Ishikawa (cell line): ENCODE results near the gene CD53.

Source experiments
- CEBPB ChIP-seq: IDR thresholded peaks from 2 replicates; pipeline ENCODE4 v1.6.1; 2012
- CREB1 ChIP-seq: IDR thresholded peaks from 2 replicates; pipeline ENCODE4 v1.6.1; 2012; ENCODE audit warnings: low read depth
- EGR1 ChIP-seq: IDR thresholded peaks from 2 replicates; pipeline ENCODE4 v1.6.1; 2012
- EP300 ChIP-seq: IDR thresholded peaks from 2 replicates; pipeline ENCODE4 v1.6.1; 2012; ENCODE audit warnings: borderline replicate concordance
- FOXM1 ChIP-seq: IDR thresholded peaks from 2 replicates; pipeline ENCODE4 v1.6.1; 2012; ENCODE audit warnings: low read depth, borderline replicate concordance
- NFIC ChIP-seq: IDR thresholded peaks from 2 replicates; pipeline ENCODE4 v1.6.1; 2012
- RAD21 ChIP-seq: IDR thresholded peaks from 2 replicates; pipeline ENCODE4 v1.6.1; 2012; ENCODE audit warnings: low read depth
- TEAD4 ChIP-seq: IDR thresholded peaks from 2 replicates; pipeline ENCODE4 v1.6.1; 2012
- YY1 ChIP-seq: IDR thresholded peaks from 2 replicates; pipeline ENCODE4 v1.6.1; 2012; ENCODE audit warnings: low read depth
- ZBTB7A ChIP-seq: IDR thresholded peaks from 2 replicates; pipeline ENCODE4 v1.6.1; 2012; ENCODE audit warnings: low read depth
- TF ChIP-seq, protein P1 (sequence below): IDR thresholded peaks from 2 replicates; pipeline ENCODE4 v1.6.1; 2012
- TF ChIP-seq, protein P2 (sequence below): IDR thresholded peaks from 2 replicates; pipeline ENCODE4 v1.6.1; 2012

DNA sequence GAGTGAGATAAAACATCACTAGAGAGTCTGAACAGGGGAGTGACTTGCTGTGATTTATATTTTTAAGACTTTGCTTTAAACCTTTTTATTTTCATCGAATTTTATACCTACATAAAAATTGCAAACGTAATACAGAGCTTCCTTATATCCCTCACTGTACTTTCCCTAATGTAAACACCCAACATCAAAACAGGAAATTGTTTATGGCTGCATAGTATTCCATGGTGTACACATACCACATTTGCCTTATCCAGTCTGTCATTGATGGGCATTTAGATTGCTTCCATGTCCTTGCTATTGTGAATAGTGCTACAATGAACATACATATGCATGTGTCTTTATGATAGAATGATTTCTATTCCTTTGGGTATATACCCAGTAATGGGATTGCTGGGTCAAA, 56.0 kb downstream of the CD53 start:
- TF ChIP-seq YY1: no peak
- no peak for TF ChIP-seq EP300
- TF ChIP-seq, protein P1, sequence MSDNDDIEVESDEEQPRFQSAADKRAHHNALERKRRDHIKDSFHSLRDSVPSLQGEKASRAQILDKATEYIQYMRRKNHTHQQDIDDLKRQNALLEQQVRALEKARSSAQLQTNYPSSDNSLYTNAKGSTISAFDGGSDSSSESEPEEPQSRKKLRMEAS: no peak
- TF ChIP-seq FOXM1: no peak
- no peak for TF ChIP-seq NFIC
- TF ChIP-seq RAD21: no peak
- no peak for TF ChIP-seq EGR1
- TF ChIP-seq CREB1: no peak
- no peak for TF ChIP-seq TEAD4
- no peak for TF ChIP-seq CEBPB
- TF ChIP-seq ZBTB7A: no peak
- TF ChIP-seq, protein P2, sequence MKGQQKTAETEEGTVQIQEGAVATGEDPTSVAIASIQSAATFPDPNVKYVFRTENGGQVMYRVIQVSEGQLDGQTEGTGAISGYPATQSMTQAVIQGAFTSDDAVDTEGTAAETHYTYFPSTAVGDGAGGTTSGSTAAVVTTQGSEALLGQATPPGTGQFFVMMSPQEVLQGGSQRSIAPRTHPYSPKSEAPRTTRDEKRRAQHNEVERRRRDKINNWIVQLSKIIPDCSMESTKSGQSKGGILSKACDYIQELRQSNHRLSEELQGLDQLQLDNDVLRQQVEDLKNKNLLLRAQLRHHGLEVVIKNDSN: no peak
